ENCODE results near the gene JAML. TPM values are rescaled to one million over a fixed set of nuclear protein-coding genes. Genes with fewer than 3 reads are reported as not detected.

The JAML gene
- total and polyA plus RNA-seq, 7 donors = 3.3 to 35.1 (median 6.1) TPM

GRCh38 chr11:118174006-118174567 is 50.7 kb downstream of the JAML start:
- Histone ChIP-seq H3K27ac (no peak overlapping the region), H3K27me3 (peaks cover 0 to 12% (median 0%) of the 10 kb centered on the region in 3 donors), H3K4me1 (peaks cover 0 to 28% (median 15%) of the 10 kb centered on the region in 4 donors), H3K9me3 (no peaks in the 10 kb centered on the region), H3K36me3 (no peaks in the 10 kb centered on the region), H3K4me3 (no peak overlapping the region)
- WGBS, 2 donors = 89 to 91% methylated on average over 9 of the region's 9 CpGs
- DNase-seq = no peak
- intact Hi-C loops (cut with DNase I) = no loop called here
- TF ChIP-seq POLR2A (IDR thresholded peaks at IDR 0.05) (no peak), EP300 (IDR thresholded peaks at IDR 0.05) (no peak), CTCF (IDR thresholded peaks at IDR 0.05) (no peak), POLR2AphosphoS5 (IDR thresholded peaks at IDR 0.05) (no peak)

GRCh38 chr11:118172356-118172755 is 52.5 kb downstream of the JAML start:
- DNase-seq = no peak
- Histone ChIP-seq H3K27ac (no peak overlapping the region), H3K36me3 (no peaks in the 10 kb centered on the region), H3K4me1 (peaks cover 0 to 28% (median 15%) of the 10 kb centered on the region in 4 donors), H3K27me3 (peaks cover 0 to 12% (median 0%) of the 10 kb centered on the region in 3 donors), H3K9me3 (no peaks in the 10 kb centered on the region), H3K4me3 (no peak overlapping the region)
- intact Hi-C loops (cut with DNase I) = no loop called here
- 90% methylated on average over 9 of the region's 9 CpGs for WGBS, 2 donors
- TF ChIP-seq EP300 (IDR thresholded peaks at IDR 0.05) = no peak

- intact Hi-C loops (cut with DNase I) = loop anchor here (1.0 kb wide), 1 partner anchor 26 kb away; no protein-coding TSS in a partner anchor
- H3K27me3 ChIP-seq = peaks cover 0 to 12% (median 0%) of the 10 kb centered on the region in 3 donors
- H3K4me1 ChIP-seq = peaks cover 0 to 23% (median 14%) of the 10 kb centered on the region in 4 donors
- peak; percentile 85 for DNase-seq
- H3K27ac ChIP-seq = no peak overlapping the region
- H3K36me3 ChIP-seq = no peaks in the 10 kb centered on the region
- peak; percentile 72 to 91 (median 82) for TF ChIP-seq CTCF (IDR thresholded peaks at IDR 0.05)
- no peak for TF ChIP-seq POLR2AphosphoS5 (IDR thresholded peaks at IDR 0.05)
- H3K4me3 ChIP-seq = no peak overlapping the region
- WGBS, 2 donors = 8 to 13% methylated on average over 29 of the region's 29 CpGs
- no peaks in the 10 kb centered on the region for H3K9me3 ChIP-seq
Observed at GRCh38 chr11:118171269-118172062, 53.3 kb downstream of the JAML start.

GRCh38 chr11:118170882-118171268 is 53.9 kb downstream of the JAML start:
- H3K9me3 ChIP-seq = no peaks in the 10 kb centered on the region
- H3K27me3 ChIP-seq = peaks cover 0 to 12% (median 0%) of the 10 kb centered on the region in 3 donors
- no peak overlapping the region for H3K4me3 ChIP-seq
- no peak for DNase-seq
- H3K27ac ChIP-seq = no peak overlapping the region
- no peak for TF ChIP-seq EP300 (IDR thresholded peaks at IDR 0.05)
- no peak for TF ChIP-seq CTCF (IDR thresholded peaks at IDR 0.05)
- no peak for TF ChIP-seq POLR2AphosphoS5 (IDR thresholded peaks at IDR 0.05)
- no peak for TF ChIP-seq POLR2A (IDR thresholded peaks at IDR 0.05)
- peaks cover 0 to 20% (median 13%) of the 10 kb centered on the region in 4 donors for H3K4me1 ChIP-seq
- no peaks in the 10 kb centered on the region for H3K36me3 ChIP-seq
- intact Hi-C loops (cut with DNase I) = loop anchor here (1.0 kb wide), 1 partner anchor 26 kb away; no protein-coding TSS in a partner anchor
- 27 to 63% methylated on average over 8 of the region's 8 CpGs for WGBS, 2 donors

- Histone ChIP-seq H3K4me1 (peaks cover 0 to 13% (median 10%) of the 10 kb centered on the region in 4 donors), H3K9me3 (no peaks in the 10 kb centered on the region), H3K27me3 (peaks cover 0 to 12% (median 0%) of the 10 kb centered on the region in 3 donors), H3K27ac (no peak overlapping the region), H3K4me3 (no peak overlapping the region), H3K36me3 (no peaks in the 10 kb centered on the region)
- WGBS, 2 donors = 87 to 88% methylated on average over 9 of the region's 9 CpGs
- DNase-seq = no peak
- intact Hi-C loops (cut with DNase I) = no loop called here
- TF ChIP-seq EP300 (IDR thresholded peaks at IDR 0.05) (no peak), CTCF (IDR thresholded peaks at IDR 0.05) (no peak), POLR2AphosphoS5 (IDR thresholded peaks at IDR 0.05) (no peak), POLR2A (IDR thresholded peaks at IDR 0.05) (no peak)
Observed at GRCh38 chr11:118170231-118170630, 54.6 kb downstream of the JAML start.

Measured in sigmoid colon (tissue), 7 donors.